GM12878 (cell line): ENCODE measurements around the gene HMCN2. TPM values are rescaled to one million over a fixed set of nuclear protein-coding genes. Genes with fewer than 3 reads are reported as not detected.
A peak's percentile ranks its signal among the peaks of the same experiment; 100 is the strongest.

Experiments used
- ATAC-seq: fragments of 200-7000 bp; cut with Tn5 transposase; 3 replicates; pipeline ENCODE4 v1.9.1; 2020; ENCODE audit warnings: mild to moderate bottlenecking, moderate library complexity
- BruUV-seq: library from RNA; stranded (reverse); fragments of 400-500 nt; replicated peaks from 2 replicates; lab custom pipeline; 2021; lab: Mats Ljungman, UMichigan
- CTCF ChIA-PET: fragments of 300-600 bp; sonication (Branson Sonifier 250); formaldehyde crosslinking; extraction: SDS; loops from one replicate; lab custom pipeline; 2021; ENCODE audit warnings: inconsistent platforms; lab: Yijun Ruan, JAX
- POLR2A ChIA-PET: fragments of 350-600 bp; formaldehyde crosslinking; extraction: SDS; loops from one replicate; lab custom pipeline; 2021; ENCODE audit warnings: inconsistent platforms; lab: Charles Lee
- RAD21 ChIA-PET: fragments of 300-600 bp; sonication (Branson Sonifier 250); formaldehyde crosslinking; loops from one replicate; lab custom pipeline; 2023; ENCODE audit warnings: antibody characterized with exemption; ENCODE audit not compliant: unreplicated experiment; lab: Charles Lee
- SMC1A ChIA-PET: fragments of 300-600 bp; sonication (Branson Sonifier 250); formaldehyde crosslinking; loops from one replicate; lab custom pipeline; 2023; ENCODE audit not compliant: unreplicated experiment, uncharacterized antibody; lab: Charles Lee
- DNase-seq: peaks from one replicate; pipeline ENCODE4 v3.0.0-alpha.2; 2011; ENCODE audit warnings: low read depth, low spot score
- FAIRE-seq: peaks from 3 replicates; lab custom pipeline; 2011; peaks lifted over from hg19 to GRCh38; lab: Jason Lieb, UNC
- H2AFZ ChIP-seq: 2 replicates; pipeline ENCODE4 v1.6.0; 2011; ENCODE audit warnings: low read depth, low read length, control low read depth; ENCODE audit not compliant: control insufficient read depth
- H3K27ac ChIP-seq: 2 replicates; pipeline ENCODE4 v1.5.1; 2011; ENCODE audit warnings: control low read depth; ENCODE audit not compliant: control insufficient read depth, insufficient read depth
- H3K27me3 ChIP-seq, 2 experiments: replicated peaks in 1 of 2; 2 replicates each; pipeline versions ENCODE4 v1.6.0 to v1.6.1; 2011; ENCODE audit warnings: low read length in 1 of 2; ENCODE audit not compliant: control insufficient read depth in 2 of 2, insufficient read depth in 2 of 2
- H3K36me3 ChIP-seq, 2 experiments: 2 replicates each; pipeline ENCODE4 v1.5.1; 2011; ENCODE audit warnings: low read length in 1 of 2; ENCODE audit not compliant: control insufficient read depth in 2 of 2, insufficient read depth in 2 of 2
- H3K4me1 ChIP-seq: 2 replicates; pipeline ENCODE4 v1.6.1; 2011; ENCODE audit warnings: mild to moderate bottlenecking, low read length, moderate library complexity, mixed read lengths; ENCODE audit not compliant: control insufficient read depth, insufficient read depth
- H3K4me2 ChIP-seq: 2 replicates; pipeline ENCODE4 v1.6.0; 2011; ENCODE audit warnings: control low read depth; ENCODE audit not compliant: control insufficient read depth, insufficient read depth
- H3K4me3 ChIP-seq: fragments of 200-600 bp; sonication (generic); 2 replicates; pipeline ENCODE4 v1.5.1; 2016
- H3K79me2 ChIP-seq: 2 replicates; pipeline ENCODE4 v1.6.0; 2011; ENCODE audit warnings: low read length; ENCODE audit not compliant: control insufficient read depth, insufficient read depth
- H3K9ac ChIP-seq: 2 replicates; pipeline ENCODE4 v1.8.0; 2011; ENCODE audit warnings: low read length, control low read depth, mixed read lengths; ENCODE audit not compliant: control insufficient read depth, insufficient read depth
- H3K9me3 ChIP-seq: replicated peaks from 3 replicates; pipeline ENCODE4 v1.5.1; 2011; ENCODE audit warnings: mild to moderate bottlenecking, low read length; ENCODE audit not compliant: control insufficient read depth, insufficient read depth
- H4K20me1 ChIP-seq: 2 replicates; pipeline ENCODE4 v1.6.0; 2011; ENCODE audit not compliant: control insufficient read depth, insufficient read depth
- BMI1 ChIP-seq: fragments of 450-650 bp; IDR thresholded peaks from 2 replicates; pipeline ENCODE4 v1.6.1; 2016; ENCODE audit warnings: mild to moderate bottlenecking, moderate library complexity, borderline replicate concordance
- NR2C1 ChIP-seq: fragments of 450-650 bp; IDR thresholded peaks from 2 replicates; pipeline ENCODE4 v1.6.1; 2017; ENCODE audit warnings: antibody characterized with exemption, mild to moderate bottlenecking, moderate library complexity
- SIX5 ChIP-seq: IDR thresholded peaks from 2 replicates; pipeline ENCODE4 v1.6.1; 2011; ENCODE audit warnings: mild to moderate bottlenecking, low read depth, low read length, moderate library complexity; ENCODE audit not compliant: severe bottlenecking
- SUZ12 ChIP-seq: fragments of 200-600 bp; sonication (generic); IDR thresholded peaks from one replicate; pipeline ENCODE4 v1.6.1; 2018; ENCODE audit warnings: antibody characterized with exemption, mild to moderate bottlenecking; ENCODE audit not compliant: unreplicated experiment
- WGBS: methylation state at CpG from one replicate; pipeline ENCODE4 v1.1.6; 2016; ENCODE audit warnings: low lambda C conversion rate; ENCODE audit not compliant: insufficient replicate concordance, insufficient coverage; ENCODE audit errors: missing lambda C conversion rate; 5-methylcytosine and 5-hydroxymethylcytosine counted together
- in situ Hi-C: fragments of 300-500 bp; cut with MboI; formaldehyde crosslinking; loops from 9 replicates; pipeline ENCODE4 v1.14.3; 2018; ENCODE audit warnings: mixed read lengths
- intact Hi-C: fragments of 100-400 bp; cut with micrococcal nuclease; formaldehyde crosslinking; loops from one replicate; pipeline ENCODE4 v1.14.2; 2022; ENCODE audit not compliant: unreplicated experiment
- polyA plus RNA-seq, 11 experiments: library from polyadenylated mRNA; depleted of rRNA in 4 of 11; unstranded in 6 of 11; stranded (reverse) in 5 of 11; fragments of >200 nt; fragmentation: Nextera tagmentation in 4 of 11; fragmentation: Illumina TruSeq in 1 of 11; extraction: Ambion mirVana in 4 of 11; extraction: Trizol in 1 of 11; gene quantifications; 1 replicate in 1 of 11; 2 replicates in 10 of 11; pipeline versions ENCODE4 v1.2.1 to v1.2.3, GENCODE V29; 2011 to 2016; ENCODE audit warnings: inconsistent platforms in 2 of 11, missing spikeins in 2 of 11, low read depth in 1 of 11
- total RNA-seq, 4 experiments: library from RNA; depleted of rRNA in 3 of 4; stranded (reverse); fragments of >200 nt in 3 of 4; fragmentation: Illumina TruSeq in 1 of 4; extraction: Trizol in 1 of 4; gene quantifications; 2 replicates each; pipeline versions ENCODE4 v1.2.1 to v1.2.3, GENCODE V29; 2013 to 2021
- TF ChIP-seq, protein P1 (sequence below): IDR thresholded peaks from 2 replicates; pipeline ENCODE4 v1.6.1; 2011; ENCODE audit warnings: borderline replicate concordance, low read depth, mild to moderate bottlenecking, moderate library complexity, mixed read lengths, low read length; ENCODE audit not compliant: insufficient read depth; ENCODE audit errors: extremely low read length

The HMCN2 gene
- total and polyA plus RNA-seq, 10 of the 15 experiments (the other 5 are each of a cell fraction or from before 2014, with no cell fraction given) = 0.04 TPM; not detected in 9

DNA sequence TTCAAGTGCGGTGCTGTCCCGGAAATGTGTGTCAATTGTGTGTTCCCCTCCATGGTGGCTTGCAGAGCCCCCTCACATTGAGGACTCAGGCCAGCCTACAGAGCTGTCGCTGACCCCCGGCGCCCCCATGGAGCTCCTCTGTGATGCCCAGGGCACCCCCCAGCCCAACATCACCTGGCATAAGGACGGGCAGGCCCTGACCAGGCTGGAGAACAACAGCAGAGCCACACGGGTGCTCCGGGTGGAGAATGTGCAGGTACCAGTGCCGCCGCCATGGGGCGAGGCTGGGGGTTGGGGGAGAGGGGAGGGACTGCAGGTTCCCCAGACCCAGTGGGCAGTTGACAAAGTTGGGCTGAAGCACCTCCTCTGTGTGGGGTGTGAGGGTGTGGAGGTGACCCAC, 128.8 kb downstream of the HMCN2 start:
- Histone ChIP-seq H2AFZ (no peak overlapping the region), H3K9ac (no peak overlapping the region), H4K20me1 (no peaks in the 10 kb centered on the region), H3K27ac (no peak overlapping the region), H3K4me1 (no peaks in the 10 kb centered on the region), H3K79me2 (no peaks in the 10 kb centered on the region), H3K4me2 (no peak overlapping the region), H3K36me3 (no peaks in the 10 kb centered on the region), H3K27me3 (no peaks in the 10 kb centered on the region), H3K9me3 (no peaks in the 10 kb centered on the region; the same call in 2 of the 3 replicates), H3K4me3 (no peak overlapping the region)
- no TSS peak for BruUV-seq
- ChIA-PET SMC1A (no interaction called here), CTCF (no interaction called here), RAD21 (interaction anchor here (0.5 kb wide), 1 partner anchor 1739 kb away, joined by 3 read pairs; no protein-coding TSS in a partner anchor), POLR2A (no interaction called here)
- FAIRE-seq (no peak), ATAC-seq (no peak), DNase-seq (no peak)
- TF ChIP-seq, protein P1, sequence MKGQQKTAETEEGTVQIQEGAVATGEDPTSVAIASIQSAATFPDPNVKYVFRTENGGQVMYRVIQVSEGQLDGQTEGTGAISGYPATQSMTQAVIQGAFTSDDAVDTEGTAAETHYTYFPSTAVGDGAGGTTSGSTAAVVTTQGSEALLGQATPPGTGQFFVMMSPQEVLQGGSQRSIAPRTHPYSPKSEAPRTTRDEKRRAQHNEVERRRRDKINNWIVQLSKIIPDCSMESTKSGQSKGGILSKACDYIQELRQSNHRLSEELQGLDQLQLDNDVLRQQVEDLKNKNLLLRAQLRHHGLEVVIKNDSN = no peak
- TF ChIP-seq BMI1 (no peak), SUZ12 (no peak)
- in situ Hi-C loops = no loop called here
- intact Hi-C loops = no loop called here
- WGBS = 38% methylated on average over 9 of the region's 11 CpGs

GRCh38 chr9:130394814-130395470, 129.4 kb downstream of the HMCN2 start:
- WGBS = 42% methylated on average over 18 of the region's 23 CpGs
- no peak for FAIRE-seq

More at GRCh38 chr9:130394814-130395470, 129.4 kb downstream of the HMCN2 start:
- Histone ChIP-seq H3K36me3 (no peaks in the 10 kb centered on the region), H3K4me3 (no peak overlapping the region), H4K20me1 (no peaks in the 10 kb centered on the region), H3K9me3 (no peaks in the 10 kb centered on the region; the same call in 2 of the 3 replicates), H3K27ac (no peak overlapping the region), H3K4me2 (no peak overlapping the region)
- SMC1A ChIA-PET = no interaction called here
- no TSS peak for BruUV-seq
- no peak for TF ChIP-seq SIX5
- 0 out of 2 replicates have a peak, but pooled peaks have one; percentile 7 for TF ChIP-seq NR2C1
- TF ChIP-seq, all 136 proteins: peak for 1
- intact Hi-C loops (no loop called here), in situ Hi-C loops (no loop called here)
- Histone ChIP-seq H2AFZ (no peak overlapping the region), H3K4me1 (no peaks in the 10 kb centered on the region), H3K9ac (no peak overlapping the region), H3K27me3 (peaks cover 0 to 4% of the 10 kb centered on the region in 2 experiments; a peak in 2 of 4 replicates), H3K79me2 (no peaks in the 10 kb centered on the region)
- DNase-seq (no peak), ATAC-seq (no peak)
- RAD21 ChIA-PET = no interaction called here
- CTCF ChIA-PET = no interaction called here
- POLR2A ChIA-PET = no interaction called here
